Chondrocyte (in vitro differentiated cells): ENCODE data around the gene NUP62. TPM values are rescaled to one million over a fixed set of nuclear protein-coding genes. Genes with fewer than 3 reads are reported as not detected.
"Not testable (repeated sequence)": the region's sequence is repeated elsewhere in the genome, so short reads cannot be mapped to it uniquely, and the experiment has no call there.

Experiments
- DNase-seq: peaks from one replicate; pipeline ENCODE4 v3.0.0; 2021; ENCODE audit warnings: mixed read lengths, low spot score
- H3K27ac Mint-ChIP-seq: one replicate; pipeline ENCODE4 v1.8.0; 2021; ENCODE audit warnings: mild to moderate bottlenecking, moderate library complexity, mixed read lengths; ENCODE audit not compliant: unreplicated experiment
- H3K27me3 Mint-ChIP-seq: 2 replicates; pipeline ENCODE4 v1.8.0; 2021; ENCODE audit warnings: low read depth, mixed read lengths
- H3K36me3 Mint-ChIP-seq: 2 replicates; pipeline ENCODE4 v1.8.0; 2021; ENCODE audit warnings: low read depth, mixed read lengths
- H3K4me1 Mint-ChIP-seq: 2 replicates; pipeline ENCODE4 v1.8.0; 2021; ENCODE audit warnings: low read depth, mild to moderate bottlenecking, mixed read lengths
- H3K4me3 Mint-ChIP-seq: one replicate; pipeline ENCODE4 v1.8.0; 2021; ENCODE audit warnings: mild to moderate bottlenecking, moderate library complexity, mixed read lengths; ENCODE audit not compliant: unreplicated experiment
- H3K9me3 Mint-ChIP-seq: 2 replicates; pipeline ENCODE4 v1.8.0; 2021; ENCODE audit warnings: low read depth, mixed read lengths
- total RNA-seq: library from RNA; stranded (reverse); gene quantifications from 3 replicates; pipeline ENCODE4 v1.2.1, GENCODE V29; 2021
- TF ChIP-seq, protein P1 (sequence below): fragments of 200-600 bp; sonication (generic); IDR thresholded peaks from 2 replicates; pipeline ENCODE4 v1.5.0; 2021; ENCODE audit warnings: antibody characterized with exemption, mild to moderate bottlenecking, moderate library complexity

Gene NUP62
- total RNA-seq, 1 donor from 2014 or later, result 44.7 TPM

GRCh38 chr19:49950590-49950948 is 21.3 kb upstream of the NUP62 start:
- Mint-ChIP-seq H3K27me3 (peaks cover 29% of the 10 kb centered on the region), H3K9me3 (no peaks in the 10 kb centered on the region), H3K36me3 (no peaks in the 10 kb centered on the region), H3K4me1 (peaks cover 7% of the 10 kb centered on the region), H3K27ac (no peak overlapping the region), H3K4me3 (no peak overlapping the region)
- TF ChIP-seq, protein P1, sequence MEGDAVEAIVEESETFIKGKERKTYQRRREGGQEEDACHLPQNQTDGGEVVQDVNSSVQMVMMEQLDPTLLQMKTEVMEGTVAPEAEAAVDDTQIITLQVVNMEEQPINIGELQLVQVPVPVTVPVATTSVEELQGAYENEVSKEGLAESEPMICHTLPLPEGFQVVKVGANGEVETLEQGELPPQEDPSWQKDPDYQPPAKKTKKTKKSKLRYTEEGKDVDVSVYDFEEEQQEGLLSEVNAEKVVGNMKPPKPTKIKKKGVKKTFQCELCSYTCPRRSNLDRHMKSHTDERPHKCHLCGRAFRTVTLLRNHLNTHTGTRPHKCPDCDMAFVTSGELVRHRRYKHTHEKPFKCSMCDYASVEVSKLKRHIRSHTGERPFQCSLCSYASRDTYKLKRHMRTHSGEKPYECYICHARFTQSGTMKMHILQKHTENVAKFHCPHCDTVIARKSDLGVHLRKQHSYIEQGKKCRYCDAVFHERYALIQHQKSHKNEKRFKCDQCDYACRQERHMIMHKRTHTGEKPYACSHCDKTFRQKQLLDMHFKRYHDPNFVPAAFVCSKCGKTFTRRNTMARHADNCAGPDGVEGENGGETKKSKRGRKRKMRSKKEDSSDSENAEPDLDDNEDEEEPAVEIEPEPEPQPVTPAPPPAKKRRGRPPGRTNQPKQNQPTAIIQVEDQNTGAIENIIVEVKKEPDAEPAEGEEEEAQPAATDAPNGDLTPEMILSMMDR, result no peak
- peak; percentile 35 for DNase-seq

DNA sequence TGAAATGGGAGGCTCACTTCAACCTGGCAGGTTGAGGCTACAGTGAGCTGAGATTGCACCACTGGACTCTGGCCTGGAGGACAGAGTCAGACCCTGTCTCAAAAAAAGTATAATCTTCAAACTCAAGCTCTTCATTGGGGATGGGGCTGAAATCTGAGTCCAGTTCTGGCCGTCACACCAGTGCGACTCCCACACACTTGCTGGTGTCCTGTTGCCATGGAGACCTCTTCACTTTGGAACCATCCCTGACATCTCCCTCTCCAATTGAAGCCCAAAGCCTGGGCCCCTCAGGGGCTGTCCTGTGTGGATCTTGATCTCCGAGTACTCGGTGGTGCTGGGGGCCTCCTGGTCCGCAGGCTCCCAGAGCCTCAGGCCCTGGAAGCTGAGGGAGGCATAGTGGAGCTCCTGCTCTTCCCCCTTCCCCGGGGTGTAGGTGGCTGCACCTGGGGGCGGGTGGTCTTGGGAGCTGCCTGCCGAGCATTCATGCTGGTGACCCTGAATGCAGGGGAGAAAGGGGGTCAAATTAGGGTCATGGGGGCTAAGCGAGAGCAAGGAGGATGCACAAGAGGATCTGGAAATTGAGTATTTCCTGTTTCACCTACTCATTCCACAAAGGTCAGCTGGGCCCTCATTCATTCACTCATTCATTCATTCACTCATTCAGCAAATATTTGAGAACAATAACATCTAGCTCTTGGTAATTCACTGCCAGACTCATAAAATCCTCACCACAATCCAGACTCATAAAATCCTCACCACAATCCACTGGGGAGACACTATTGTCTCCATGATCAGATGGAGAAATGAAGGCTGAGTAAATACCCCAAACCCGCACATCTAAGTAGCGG is 20.7 kb upstream of the NUP62 start:
- no peak overlapping the region for H3K27ac Mint-ChIP-seq
- H3K4me3 Mint-ChIP-seq, result no peak overlapping the region
- TF ChIP-seq, protein P1, result no peak
- no peaks in the 10 kb centered on the region for H3K36me3 Mint-ChIP-seq
- no peaks in the 10 kb centered on the region for H3K9me3 Mint-ChIP-seq
- peaks cover 7% of the 10 kb centered on the region for H3K4me1 Mint-ChIP-seq
- peaks cover 27% of the 10 kb centered on the region for H3K27me3 Mint-ChIP-seq
- peak; percentile 55 for DNase-seq

GRCh38 chr19:49946415-49946814 is 17.1 kb upstream of the NUP62 start:
- no peaks in the 10 kb centered on the region for H3K9me3 Mint-ChIP-seq
- TF ChIP-seq, protein P1, result no peak
- H3K36me3 Mint-ChIP-seq, result no peaks in the 10 kb centered on the region
- H3K4me1 Mint-ChIP-seq, result no peaks in the 10 kb centered on the region
- H3K27me3 Mint-ChIP-seq, result peaks cover 31% of the 10 kb centered on the region
- DNase-seq, result peak; percentile 15
- H3K27ac Mint-ChIP-seq, result no peak overlapping the region
- no peak overlapping the region for H3K4me3 Mint-ChIP-seq

GRCh38 chr19:49944567-49944966 is 15.3 kb upstream of the NUP62 start:
- H3K9me3 Mint-ChIP-seq, H3K4me3 Mint-ChIP-seq, H3K27ac Mint-ChIP-seq, H3K36me3 Mint-ChIP-seq, H3K4me1 Mint-ChIP-seq: not testable (repeated sequence)
- peak; percentile 9 for DNase-seq
- H3K27me3 Mint-ChIP-seq, result peaks cover 33% of the 10 kb centered on the region

GRCh38 chr19:49940482-49940791 is 11.1 kb upstream of the NUP62 start:
- H3K9me3 Mint-ChIP-seq, result no peaks in the 10 kb centered on the region
- peaks cover 25% of the 10 kb centered on the region for H3K27me3 Mint-ChIP-seq
- H3K36me3 Mint-ChIP-seq, result no peaks in the 10 kb centered on the region
- no peak for DNase-seq
- TF ChIP-seq, protein P1, result no peak
- no peak overlapping the region for H3K27ac Mint-ChIP-seq
- H3K4me1 Mint-ChIP-seq, result peaks cover 5% of the 10 kb centered on the region
- H3K4me3 Mint-ChIP-seq, result no peak overlapping the region
